WTC11 (cell line): ENCODE results near the gene SHQ1. TPM values are rescaled to one million over a fixed set of nuclear protein-coding genes. Genes with fewer than 3 reads are reported as not detected.
"Not testable (repeated sequence)": the region's sequence is repeated elsewhere in the genome, so short reads cannot be mapped to it uniquely, and the experiment has no call there.

Source experiments
- ATAC-seq: fragments of 200-7000 bp; cut with Tn5 transposase; 2 replicates; pipeline ENCODE4 v1.10.0; 2021; ENCODE audit warnings: mild to moderate bottlenecking, moderate library complexity
- CTCF ChIA-PET: fragments of 300-600 bp; sonication (Branson Sonifier 250); formaldehyde crosslinking; loops from one replicate; lab custom pipeline; 2021; ENCODE audit warnings: antibody characterized with exemption; lab: Charles Lee
- POLR2A ChIA-PET: fragments of 350-600 bp; sonication (Branson Sonifier 250); formaldehyde crosslinking; loops from one replicate; lab custom pipeline; 2021; ENCODE audit warnings: antibody characterized with exemption; lab: Charles Lee
- DNase-seq: peaks from one replicate; pipeline ENCODE4 v3.0.0; 2021; ENCODE audit warnings: low spot score
- H3K27ac Mint-ChIP-seq: 2 replicates; pipeline ENCODE4 v1.8.0; 2021; ENCODE audit warnings: mixed read lengths
- H3K27me3 Mint-ChIP-seq: 2 replicates; pipeline ENCODE4 v1.8.0; 2021; ENCODE audit warnings: low read depth, mild to moderate bottlenecking, moderate library complexity, mixed read lengths
- H3K36me3 Mint-ChIP-seq: 2 replicates; pipeline ENCODE4 v1.8.0; 2021; ENCODE audit warnings: mixed read lengths
- H3K4me1 Mint-ChIP-seq: 2 replicates; pipeline ENCODE4 v1.8.0; 2022; ENCODE audit warnings: mixed read lengths
- H3K4me3 Mint-ChIP-seq: 2 replicates; pipeline ENCODE4 v1.8.0; 2021; ENCODE audit warnings: mild to moderate bottlenecking, moderate library complexity, mixed read lengths
- H3K9me3 Mint-ChIP-seq: 2 replicates; pipeline ENCODE4 v1.8.0; 2021; ENCODE audit warnings: mixed read lengths
- GRHL2 ChIP-seq: fragments of 250-450 bp; sonication (Bioruptor Pico); IDR thresholded peaks from 2 replicates; pipeline ENCODE4 v1.8.0; 2022; ENCODE audit warnings: mild to moderate bottlenecking, moderate library complexity; ENCODE audit not compliant: insufficient replicate concordance, severe bottlenecking
- JUN ChIP-seq: sonication (generic); formaldehyde crosslinking; IDR thresholded peaks from 2 replicates; pipeline ENCODE4 v1.8.0; 2023; ENCODE audit warnings: mild to moderate bottlenecking, missing genetic modification reagents
- NFYB ChIP-seq: sonication (generic); formaldehyde crosslinking; conservative IDR thresholded peaks from 2 replicates; pipeline ENCODE4 v1.8.0; 2022; ENCODE audit warnings: low read depth, missing genetic modification reagents
- NR1H2 ChIP-seq: sonication (generic); formaldehyde crosslinking; IDR thresholded peaks from 2 replicates; pipeline ENCODE4 v1.9.0; 2021; ENCODE audit warnings: mild to moderate bottlenecking, moderate library complexity, missing genetic modification reagents
- NR3C1 ChIP-seq: sonication (generic); formaldehyde crosslinking; conservative IDR thresholded peaks from 2 replicates; pipeline ENCODE4 v1.8.1; 2023; ENCODE audit warnings: low read depth, mild to moderate bottlenecking, missing genetic modification reagents
- TCF7 ChIP-seq: sonication (generic); formaldehyde crosslinking; IDR thresholded peaks from 2 replicates; pipeline ENCODE4 v1.8.0; 2022; ENCODE audit warnings: mild to moderate bottlenecking, low read depth, missing genetic modification reagents, moderate library complexity
- TP53 ChIP-seq: sonication (generic); formaldehyde crosslinking; IDR thresholded peaks from 2 replicates; pipeline ENCODE4 v1.8.1; 2023; ENCODE audit warnings: mild to moderate bottlenecking, missing genetic modification reagents
- ZBTB21 ChIP-seq: sonication (generic); formaldehyde crosslinking; IDR thresholded peaks from 2 replicates; pipeline ENCODE4 v1.8.1; 2023; ENCODE audit warnings: mild to moderate bottlenecking, missing genetic modification reagents, borderline replicate concordance
- ZNF232 ChIP-seq: sonication (generic); formaldehyde crosslinking; IDR thresholded peaks from 2 replicates; pipeline ENCODE4 v1.8.0; 2022; ENCODE audit warnings: mild to moderate bottlenecking, missing genetic modification reagents
- ZNF317 ChIP-seq: sonication (generic); formaldehyde crosslinking; IDR thresholded peaks from 2 replicates; pipeline ENCODE4 v1.8.1; 2023; ENCODE audit warnings: low read depth, mild to moderate bottlenecking, moderate library complexity, missing genetic modification reagents, borderline replicate concordance
- ZNF416 ChIP-seq: fragments of 250-450 bp; sonication (Bioruptor Pico); IDR thresholded peaks from 2 replicates; pipeline ENCODE4 v1.9.0; 2021; ENCODE audit warnings: mild to moderate bottlenecking, inconsistent platforms
- ZNF671 ChIP-seq: fragments of 250-450 bp; sonication (Bioruptor Pico); IDR thresholded peaks from 2 replicates; pipeline ENCODE4 v1.8.0; 2021; ENCODE audit warnings: mild to moderate bottlenecking
- total RNA-seq: library from RNA; stranded (reverse); gene quantifications from 3 replicates; pipeline ENCODE4 v1.2.3, GENCODE V29; 2021
- TF ChIP-seq, protein P1 (sequence below): sonication (generic); formaldehyde crosslinking; IDR thresholded peaks from 2 replicates; pipeline ENCODE4 v1.8.0; 2022; ENCODE audit warnings: mild to moderate bottlenecking, missing genetic modification reagents
- TF ChIP-seq, protein P2 (sequence below): fragments of 250-450 bp; sonication (Bioruptor Pico); IDR thresholded peaks from 2 replicates; pipeline ENCODE4 v1.9.0; 2021; ENCODE audit warnings: mild to moderate bottlenecking, borderline replicate concordance
- TF ChIP-seq, protein P3 (sequence below): sonication (generic); formaldehyde crosslinking; IDR thresholded peaks from 2 replicates; pipeline ENCODE4 v1.8.1; 2022; ENCODE audit warnings: missing genetic modification reagents, borderline replicate concordance
- TF ChIP-seq, protein P4 (sequence below): sonication (generic); formaldehyde crosslinking; IDR thresholded peaks from 2 replicates; pipeline ENCODE4 v1.8.0; 2022; ENCODE audit warnings: missing genetic modification reagents

SHQ1 gene
- total RNA-seq, 1 experiment from 2014 or later, result 29.1 TPM

DNA sequence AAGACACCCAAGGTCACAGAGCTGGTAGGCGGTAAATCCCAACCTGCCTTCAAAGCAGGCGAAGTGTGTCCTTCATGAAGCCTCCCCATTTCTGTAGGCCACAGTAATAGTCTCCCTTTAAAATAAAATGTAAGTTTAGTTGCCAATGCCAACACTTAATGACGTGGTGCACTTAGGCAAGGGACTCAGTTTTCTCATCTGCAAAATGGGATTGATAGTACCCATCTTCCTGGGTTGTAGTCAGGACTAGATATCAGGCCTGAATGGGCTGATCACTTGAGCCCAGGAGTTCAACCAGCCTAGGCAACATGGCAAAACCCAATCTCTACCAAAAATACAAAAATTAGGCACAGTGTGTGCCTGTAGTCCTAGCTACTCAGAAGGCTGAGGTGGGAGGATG, 114.6 kb downstream of the SHQ1 start (continued):
- TF ChIP-seq, protein P1, sequence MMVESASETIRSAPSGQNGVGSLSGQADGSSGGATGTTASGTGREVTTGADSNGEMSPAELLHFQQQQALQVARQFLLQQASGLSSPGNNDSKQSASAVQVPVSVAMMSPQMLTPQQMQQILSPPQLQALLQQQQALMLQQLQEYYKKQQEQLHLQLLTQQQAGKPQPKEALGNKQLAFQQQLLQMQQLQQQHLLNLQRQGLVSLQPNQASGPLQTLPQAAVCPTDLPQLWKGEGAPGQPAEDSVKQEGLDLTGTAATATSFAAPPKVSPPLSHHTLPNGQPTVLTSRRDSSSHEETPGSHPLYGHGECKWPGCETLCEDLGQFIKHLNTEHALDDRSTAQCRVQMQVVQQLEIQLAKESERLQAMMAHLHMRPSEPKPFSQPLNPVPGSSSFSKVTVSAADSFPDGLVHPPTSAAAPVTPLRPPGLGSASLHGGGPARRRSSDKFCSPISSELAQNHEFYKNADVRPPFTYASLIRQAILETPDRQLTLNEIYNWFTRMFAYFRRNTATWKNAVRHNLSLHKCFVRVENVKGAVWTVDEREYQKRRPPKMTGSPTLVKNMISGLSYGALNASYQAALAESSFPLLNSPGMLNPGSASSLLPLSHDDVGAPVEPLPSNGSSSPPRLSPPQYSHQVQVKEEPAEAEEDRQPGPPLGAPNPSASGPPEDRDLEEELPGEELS (CRISPR knock-in tag), result no peak
- TF ChIP-seq, protein P2, sequence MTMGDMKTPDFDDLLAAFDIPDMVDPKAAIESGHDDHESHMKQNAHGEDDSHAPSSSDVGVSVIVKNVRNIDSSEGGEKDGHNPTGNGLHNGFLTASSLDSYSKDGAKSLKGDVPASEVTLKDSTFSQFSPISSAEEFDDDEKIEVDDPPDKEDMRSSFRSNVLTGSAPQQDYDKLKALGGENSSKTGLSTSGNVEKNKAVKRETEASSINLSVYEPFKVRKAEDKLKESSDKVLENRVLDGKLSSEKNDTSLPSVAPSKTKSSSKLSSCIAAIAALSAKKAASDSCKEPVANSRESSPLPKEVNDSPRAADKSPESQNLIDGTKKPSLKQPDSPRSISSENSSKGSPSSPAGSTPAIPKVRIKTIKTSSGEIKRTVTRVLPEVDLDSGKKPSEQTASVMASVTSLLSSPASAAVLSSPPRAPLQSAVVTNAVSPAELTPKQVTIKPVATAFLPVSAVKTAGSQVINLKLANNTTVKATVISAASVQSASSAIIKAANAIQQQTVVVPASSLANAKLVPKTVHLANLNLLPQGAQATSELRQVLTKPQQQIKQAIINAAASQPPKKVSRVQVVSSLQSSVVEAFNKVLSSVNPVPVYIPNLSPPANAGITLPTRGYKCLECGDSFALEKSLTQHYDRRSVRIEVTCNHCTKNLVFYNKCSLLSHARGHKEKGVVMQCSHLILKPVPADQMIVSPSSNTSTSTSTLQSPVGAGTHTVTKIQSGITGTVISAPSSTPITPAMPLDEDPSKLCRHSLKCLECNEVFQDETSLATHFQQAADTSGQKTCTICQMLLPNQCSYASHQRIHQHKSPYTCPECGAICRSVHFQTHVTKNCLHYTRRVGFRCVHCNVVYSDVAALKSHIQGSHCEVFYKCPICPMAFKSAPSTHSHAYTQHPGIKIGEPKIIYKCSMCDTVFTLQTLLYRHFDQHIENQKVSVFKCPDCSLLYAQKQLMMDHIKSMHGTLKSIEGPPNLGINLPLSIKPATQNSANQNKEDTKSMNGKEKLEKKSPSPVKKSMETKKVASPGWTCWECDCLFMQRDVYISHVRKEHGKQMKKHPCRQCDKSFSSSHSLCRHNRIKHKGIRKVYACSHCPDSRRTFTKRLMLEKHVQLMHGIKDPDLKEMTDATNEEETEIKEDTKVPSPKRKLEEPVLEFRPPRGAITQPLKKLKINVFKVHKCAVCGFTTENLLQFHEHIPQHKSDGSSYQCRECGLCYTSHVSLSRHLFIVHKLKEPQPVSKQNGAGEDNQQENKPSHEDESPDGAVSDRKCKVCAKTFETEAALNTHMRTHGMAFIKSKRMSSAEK (CRISPR knock-in tag), result no peak

DNA sequence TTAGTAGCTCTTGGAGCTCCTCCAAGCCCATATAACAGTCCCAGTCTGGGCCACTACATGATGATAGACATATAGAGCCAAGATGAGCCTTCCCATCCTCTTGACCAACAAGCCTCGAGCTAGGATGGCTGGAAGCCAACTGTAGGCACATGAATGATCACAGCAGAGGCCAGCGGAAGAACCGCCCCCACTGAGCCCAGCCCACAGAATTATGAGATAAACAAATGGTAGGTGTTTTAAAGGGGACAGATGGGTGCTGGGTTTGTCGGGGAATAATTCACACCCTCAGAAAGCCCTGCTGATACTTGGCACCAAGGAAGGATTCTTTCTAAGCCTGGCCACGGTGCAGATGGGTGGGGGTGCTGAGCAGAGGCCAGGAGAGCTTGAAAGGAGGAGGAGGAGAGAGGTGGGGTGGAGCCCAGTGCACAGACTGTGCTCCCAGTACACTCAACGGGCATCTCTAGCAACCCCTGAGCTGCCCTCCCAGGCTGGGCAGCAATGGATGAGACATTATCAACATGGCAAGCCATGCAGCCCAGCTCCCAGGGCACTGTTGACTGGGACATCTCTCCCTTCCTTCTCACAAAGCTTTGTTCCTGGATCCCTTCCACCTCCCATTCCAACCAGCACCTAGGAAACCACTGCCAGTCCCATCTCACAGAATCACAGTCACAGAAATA, 115.4 kb downstream of the SHQ1 start:
- CTCF ChIA-PET, H3K27ac Mint-ChIP-seq, POLR2A ChIA-PET, H3K4me3 Mint-ChIP-seq, DNase-seq, ATAC-seq, H3K27me3 Mint-ChIP-seq: not testable (repeated sequence)
- Mint-ChIP-seq H3K9me3 (peaks cover 24% of the 10 kb centered on the region), H3K4me1 (peaks cover 16% of the 10 kb centered on the region), H3K36me3 (peaks cover 24% of the 10 kb centered on the region)

DNA sequence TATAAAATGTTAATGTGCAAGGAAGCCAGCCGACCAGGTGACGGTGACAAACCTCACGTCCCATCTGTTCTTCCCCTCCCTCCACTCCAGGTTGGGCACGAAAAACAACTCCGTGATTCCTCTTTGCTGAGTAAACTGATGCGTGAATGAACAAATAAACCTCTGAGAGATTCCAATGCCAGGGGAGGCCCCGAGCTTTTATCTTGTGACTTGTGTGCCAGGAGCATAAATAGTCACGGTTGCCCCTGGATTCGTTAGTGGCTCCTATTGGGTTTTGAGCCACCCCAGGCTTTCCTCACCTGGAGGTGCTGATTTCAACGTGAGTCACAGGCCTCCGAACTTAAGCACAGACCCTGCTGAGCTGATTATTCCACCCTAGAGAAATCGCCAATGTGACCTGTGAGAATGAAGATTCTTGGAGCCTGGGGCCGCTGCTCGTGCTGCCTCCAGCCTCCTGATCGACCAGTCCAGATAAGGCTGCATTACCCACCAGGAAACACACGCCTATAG, 119.2 kb downstream of the SHQ1 start:
- no peak overlapping the region for H3K4me3 Mint-ChIP-seq
- CTCF ChIA-PET, result interaction anchor here (0.9 kb wide), 1 partner anchor 63 kb away, joined by 3 read pairs; no protein-coding TSS in a partner anchor
- peaks cover 15% of the 10 kb centered on the region for H3K9me3 Mint-ChIP-seq
- peaks cover 6% of the 10 kb centered on the region; the same call in 1 of the 2 replicates for H3K27me3 Mint-ChIP-seq
- peaks cover 19% of the 10 kb centered on the region for H3K4me1 Mint-ChIP-seq
- DNase-seq, result no peak
- ATAC-seq, result peak; percentile 55
- H3K36me3 Mint-ChIP-seq, result peaks cover 14% of the 10 kb centered on the region
- no peak overlapping the region for H3K27ac Mint-ChIP-seq
- POLR2A ChIA-PET, result no interaction called here
- TF ChIP-seq NR1H2 (CRISPR knock-in tag), result no peak
- TF ChIP-seq ZNF232 (CRISPR knock-in tag), result no peak
- TF ChIP-seq, protein P1 (CRISPR knock-in tag), result no peak
- TF ChIP-seq NR3C1 (CRISPR knock-in tag), result no peak
- no peak for TF ChIP-seq TCF7 (CRISPR knock-in tag)
- no peak for TF ChIP-seq ZBTB21 (CRISPR knock-in tag)
- no peak for TF ChIP-seq ZNF317
- TF ChIP-seq, protein P3, sequence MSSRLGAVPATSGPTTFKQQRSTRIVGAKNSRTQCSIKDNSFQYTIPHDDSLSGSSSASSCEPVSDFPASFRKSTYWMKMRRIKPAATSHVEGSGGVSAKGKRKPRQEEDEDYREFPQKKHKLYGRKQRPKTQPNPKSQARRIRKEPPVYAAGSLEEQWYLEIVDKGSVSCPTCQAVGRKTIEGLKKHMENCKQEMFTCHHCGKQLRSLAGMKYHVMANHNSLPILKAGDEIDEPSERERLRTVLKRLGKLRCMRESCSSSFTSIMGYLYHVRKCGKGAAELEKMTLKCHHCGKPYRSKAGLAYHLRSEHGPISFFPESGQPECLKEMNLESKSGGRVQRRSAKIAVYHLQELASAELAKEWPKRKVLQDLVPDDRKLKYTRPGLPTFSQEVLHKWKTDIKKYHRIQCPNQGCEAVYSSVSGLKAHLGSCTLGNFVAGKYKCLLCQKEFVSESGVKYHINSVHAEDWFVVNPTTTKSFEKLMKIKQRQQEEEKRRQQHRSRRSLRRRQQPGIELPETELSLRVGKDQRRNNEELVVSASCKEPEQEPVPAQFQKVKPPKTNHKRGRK, result no peak
- TF ChIP-seq TP53 (CRISPR knock-in tag), result no peak
- no peak for TF ChIP-seq ZNF671 (CRISPR knock-in tag)
- TF ChIP-seq JUN, result no peak
- no peak for TF ChIP-seq NFYB
- TF ChIP-seq, protein P4, sequence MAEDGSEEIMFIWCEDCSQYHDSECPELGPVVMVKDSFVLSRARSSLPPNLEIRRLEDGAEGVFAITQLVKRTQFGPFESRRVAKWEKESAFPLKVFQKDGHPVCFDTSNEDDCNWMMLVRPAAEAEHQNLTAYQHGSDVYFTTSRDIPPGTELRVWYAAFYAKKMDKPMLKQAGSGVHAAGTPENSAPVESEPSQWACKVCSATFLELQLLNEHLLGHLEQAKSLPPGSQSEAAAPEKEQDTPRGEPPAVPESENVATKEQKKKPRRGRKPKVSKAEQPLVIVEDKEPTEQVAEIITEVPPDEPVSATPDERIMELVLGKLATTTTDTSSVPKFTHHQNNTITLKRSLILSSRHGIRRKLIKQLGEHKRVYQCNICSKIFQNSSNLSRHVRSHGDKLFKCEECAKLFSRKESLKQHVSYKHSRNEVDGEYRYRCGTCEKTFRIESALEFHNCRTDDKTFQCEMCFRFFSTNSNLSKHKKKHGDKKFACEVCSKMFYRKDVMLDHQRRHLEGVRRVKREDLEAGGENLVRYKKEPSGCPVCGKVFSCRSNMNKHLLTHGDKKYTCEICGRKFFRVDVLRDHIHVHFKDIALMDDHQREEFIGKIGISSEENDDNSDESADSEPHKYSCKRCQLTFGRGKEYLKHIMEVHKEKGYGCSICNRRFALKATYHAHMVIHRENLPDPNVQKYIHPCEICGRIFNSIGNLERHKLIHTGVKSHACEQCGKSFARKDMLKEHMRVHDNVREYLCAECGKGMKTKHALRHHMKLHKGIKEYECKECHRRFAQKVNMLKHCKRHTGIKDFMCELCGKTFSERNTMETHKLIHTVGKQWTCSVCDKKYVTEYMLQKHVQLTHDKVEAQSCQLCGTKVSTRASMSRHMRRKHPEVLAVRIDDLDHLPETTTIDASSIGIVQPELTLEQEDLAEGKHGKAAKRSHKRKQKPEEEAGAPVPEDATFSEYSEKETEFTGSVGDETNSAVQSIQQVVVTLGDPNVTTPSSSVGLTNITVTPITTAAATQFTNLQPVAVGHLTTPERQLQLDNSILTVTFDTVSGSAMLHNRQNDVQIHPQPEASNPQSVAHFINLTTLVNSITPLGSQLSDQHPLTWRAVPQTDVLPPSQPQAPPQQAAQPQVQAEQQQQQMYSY (CRISPR knock-in tag), result no peak
- TF ChIP-seq GRHL2 (CRISPR knock-in tag), result no peak
- TF ChIP-seq ZNF416, result no peak
